HL-60 (cell line): ENCODE data around the gene RALY.

Experiments
- CTCF ChIP-seq: IDR thresholded peaks from one replicate; pipeline ENCODE4 v1.5.1; 2011; ENCODE audit warnings: low read length, control low read depth, inconsistent platforms; ENCODE audit not compliant: insufficient read depth
- GABPA ChIP-seq: IDR thresholded peaks from 2 replicates; pipeline ENCODE4 v1.6.1; 2012; ENCODE audit warnings: low read depth
- POLR2AphosphoS5 ChIP-seq: IDR thresholded peaks from 2 replicates; pipeline ENCODE4 v1.6.1; 2012; ENCODE audit warnings: low read depth
- REST ChIP-seq: IDR thresholded peaks from 2 replicates; pipeline ENCODE4 v1.6.1; 2012; ENCODE audit warnings: low read depth; ENCODE audit not compliant: insufficient replicate concordance
- SPI1 ChIP-seq: IDR thresholded peaks from 2 replicates; pipeline ENCODE4 v1.6.1; 2012; ENCODE audit warnings: low read depth, mild to moderate bottlenecking, borderline replicate concordance

GRCh38 chr20:34091637-34092200 lies 98.0 kb downstream of the RALY start:
- TF ChIP-seq CTCF (no peak), SPI1 (no peak), POLR2AphosphoS5 (no peak), GABPA (no peak), REST (no peak)
